ENCODE results near the gene CDH3.

The CDH3 gene

GRCh38 chr16:68739964-68740627 lies 95.0 kb downstream of the CDH3 start:
- no peak for DNase-seq

- DNase-seq: no peak
These were observed 95.7 kb downstream of the CDH3 start for GRCh38 chr16:68740628-68741346.

- DNase-seq: no peak
These were observed 98.6 kb downstream of the CDH3 start for GRCh38 chr16:68743664-68744063.

GRCh38 chr16:68744744-68745280 lies 99.7 kb downstream of the CDH3 start:
- no peak for DNase-seq

GRCh38 chr16:68746951-68747350 lies 101.8 kb downstream of the CDH3 start:
- DNase-seq: no peak

GRCh38 chr16:68749432-68749831 lies 104.3 kb downstream of the CDH3 start:
- DNase-seq: no peak
